ENCODE data around the gene EXOC6B. TPM values are rescaled to one million over a fixed set of nuclear protein-coding genes. Genes with fewer than 3 reads are reported as not detected.

Gene EXOC6B
- total RNA-seq (10 to 100 TPM; 26.1 to 57.2 (median 35.7) TPM), polyA plus RNA-seq (1 to 10 TPM; 3.4 to 5.2 (median 3.9) TPM)
- long read RNA-seq, donor 1, partial matches to known transcripts, result 6 of 6 reads
- long read RNA-seq, donor 1, other reads (novel, unspliced or antisense), result 0 of 6 reads
- long read RNA-seq, donor 2, result 0 reads
- long read RNA-seq, donor 3, result 0 reads
- long read RNA-seq, donor 4, result 0 reads
- long read RNA-seq, donor 5, result 0 reads
- long read RNA-seq, donor 6, result 0 reads
- long read RNA-seq, donor 7, full-length matches to known transcripts, result 3 of 3 reads
- long read RNA-seq, donor 7, partial matches to known transcripts, result 0 of 3 reads
- long read RNA-seq, donor 7, other reads (novel, unspliced or antisense), result 0 of 3 reads
- long read RNA-seq, donor 8, result 0 reads
- long read RNA-seq, donor 9, result 0 reads
- long read RNA-seq, donor 10, result 0 reads

- intact Hi-C loops (cut with DNase I; ENCODE audit: low total_unique reads), result no loop called here
- peak; percentile 94 to 98 for DNase-seq
- 0 to 2% (median 1%) methylated on average over 52 to 71 of the region's 71 CpGs for WGBS, 5 donors
- peak within 1 kb of the TSS; percentile 71 to 90 (median 88) for H3K27ac ChIP-seq
- H3K27me3 ChIP-seq, result no peaks in the 10 kb centered on the region
- peak within 1 kb of the TSS; percentile 76 to 82 (median 78) for H3K4me3 ChIP-seq
- H3K9me3 ChIP-seq, result no peaks in the 10 kb centered on the region
- peak in 1 of 7 experiments; percentile 13 for TF ChIP-seq CTCF (IDR thresholded peaks at IDR 0.05)
- peak; percentile 53 to 92 (median 89) for TF ChIP-seq POLR2AphosphoS5 (IDR thresholded peaks at IDR 0.05)
- peak in 2 of 4 donors; percentile 19 to 85 for TF ChIP-seq POLR2A (IDR thresholded peaks at IDR 0.05)
- TF ChIP-seq EP300 (IDR thresholded peaks at IDR 0.05), result no peak
- H3K4me1 ChIP-seq, result peaks cover 0 to 39% (median 25%) of the 10 kb centered on the region in 4 donors
- no peaks in the 10 kb centered on the region for H3K36me3 ChIP-seq
These were observed at the start of gene EXOC6B for GRCh38 chr2:72825257-72826155. Gene EXOC6B, minus strand, starts transcription at chr2:72826033.

- H3K9me3 ChIP-seq, result peaks cover 0 to 5% (median 0%) of the 10 kb centered on the region in 4 donors
- H3K36me3 ChIP-seq, result no peaks in the 10 kb centered on the region
- TF ChIP-seq POLR2A (IDR thresholded peaks at IDR 0.05) (no peak), EP300 (IDR thresholded peaks at IDR 0.05) (no peak)
- H3K4me1 ChIP-seq, result no peaks in the 10 kb centered on the region
- intact Hi-C loops (cut with DNase I; ENCODE audit: low total_unique reads), result no loop called here
- peaks cover 0 to 9% (median 0%) of the 10 kb centered on the region in 3 donors for H3K27me3 ChIP-seq
- no peak for DNase-seq
- H3K27ac ChIP-seq, result no peak overlapping the region
- no peak overlapping the region for H3K4me3 ChIP-seq
These were observed 46.0 kb upstream of the EXOC6B start for GRCh38 chr2:72871880-72872279.

GRCh38 chr2:72871060-72871459 lies 45.2 kb upstream of the EXOC6B start:
- Histone ChIP-seq H3K4me1 (no peaks in the 10 kb centered on the region), H3K27me3 (peaks cover 0 to 9% (median 0%) of the 10 kb centered on the region in 3 donors), H3K36me3 (no peaks in the 10 kb centered on the region), H3K4me3 (no peak overlapping the region), H3K27ac (no peak overlapping the region), H3K9me3 (peaks cover 0 to 5% (median 0%) of the 10 kb centered on the region in 4 donors)
- intact Hi-C loops (cut with DNase I; ENCODE audit: low total_unique reads), result no loop called here
- TF ChIP-seq CTCF (IDR thresholded peaks at IDR 0.05) (no peak), POLR2A (IDR thresholded peaks at IDR 0.05) (no peak), POLR2AphosphoS5 (IDR thresholded peaks at IDR 0.05) (no peak), EP300 (IDR thresholded peaks at IDR 0.05) (no peak)
- no peak for DNase-seq
- 38 to 72% (median 45%) methylated on average over 1 of the region's 1 CpG for WGBS, 5 donors

GRCh38 chr2:72864500-72864899 lies 38.7 kb upstream of the EXOC6B start:
- H3K36me3 ChIP-seq, result no peaks in the 10 kb centered on the region
- H3K27me3 ChIP-seq, result peaks cover 0 to 42% (median 10%) of the 10 kb centered on the region in 3 donors
- intact Hi-C loops (cut with DNase I; ENCODE audit: low total_unique reads), result no loop called here
- no peaks in the 10 kb centered on the region for H3K9me3 ChIP-seq
- no peak overlapping the region for H3K27ac ChIP-seq
- no peak for DNase-seq
- TF ChIP-seq EP300 (IDR thresholded peaks at IDR 0.05) (no peak), POLR2A (IDR thresholded peaks at IDR 0.05) (no peak), POLR2AphosphoS5 (IDR thresholded peaks at IDR 0.05) (no peak), CTCF (IDR thresholded peaks at IDR 0.05) (no peak)
- H3K4me1 ChIP-seq, result peaks cover 4 to 13% (median 11%) of the 10 kb centered on the region in 4 donors
- no peak overlapping the region for H3K4me3 ChIP-seq
- 32 to 62% (median 43%) methylated on average over 2 of the region's 2 CpGs for WGBS, 5 donors

Data from stomach (tissue), 19 donors.